RWPE2 (cell line): ENCODE results near the gene GET4.
A peak's percentile ranks its signal among the peaks of the same experiment; 100 is the strongest.

ENCODE experiments used
- ATAC-seq: fragments of 200-7000 bp; cut with Tn5 transposase; 3 replicates; pipeline ENCODE4 v1.9.1; 2021; ENCODE audit warnings: low read depth
- DNase-seq: peaks from one replicate; pipeline ENCODE4 v3.0.0-alpha.2; 2020; ENCODE audit warnings: low spot score
- H3K27ac ChIP-seq: fragments of 450-650 bp; 2 replicates; pipeline ENCODE4 v1.5.1; 2017; ENCODE audit warnings: mild to moderate bottlenecking; ENCODE audit not compliant: poor library complexity, severe bottlenecking
- H3K27me3 ChIP-seq: fragments of 250-450 bp; sonication (Bioruptor Pico); 2 replicates; pipeline ENCODE4 v1.5.1; 2021; ENCODE audit warnings: mild to moderate bottlenecking, moderate library complexity; ENCODE audit not compliant: insufficient read depth, poor library complexity, severe bottlenecking
- H3K36me3 ChIP-seq: fragments of 250-450 bp; sonication (Bioruptor Pico); 2 replicates; pipeline ENCODE4 v1.5.1; 2020; ENCODE audit warnings: low read depth, mild to moderate bottlenecking, moderate library complexity
- H3K4me1 ChIP-seq: fragments of 250-450 bp; sonication (Bioruptor Pico); 2 replicates; pipeline ENCODE4 v1.5.1; 2021; ENCODE audit warnings: mild to moderate bottlenecking, moderate library complexity; ENCODE audit not compliant: insufficient read depth, poor library complexity, severe bottlenecking
- H3K4me3 ChIP-seq: fragments of 250-450 bp; sonication (Bioruptor Pico); 2 replicates; pipeline ENCODE4 v1.5.1; 2021; ENCODE audit warnings: mild to moderate bottlenecking, moderate library complexity; ENCODE audit not compliant: severe bottlenecking
- H3K9me3 ChIP-seq: fragments of 250-450 bp; sonication (Bioruptor Pico); 2 replicates; pipeline ENCODE4 v1.5.1; 2021; ENCODE audit warnings: mild to moderate bottlenecking, moderate library complexity; ENCODE audit not compliant: severe bottlenecking
- CTCF ChIP-seq: fragments of 450-650 bp; IDR thresholded peaks from one replicate; pipeline ENCODE4 v1.5.1; 2017; ENCODE audit warnings: mild to moderate bottlenecking, moderate library complexity; ENCODE audit not compliant: poor library complexity, severe bottlenecking

GET4 gene

GRCh38 chr7:924541-925231, 48.3 kb downstream of the GET4 start:
- Histone ChIP-seq H3K27me3 (no peaks in the 10 kb centered on the region), H3K4me1 (peaks cover 7% of the 10 kb centered on the region), H3K4me3 (no peak overlapping the region), H3K9me3 (no peaks in the 10 kb centered on the region), H3K27ac (no peak overlapping the region), H3K36me3 (no peaks in the 10 kb centered on the region)
- no peak for TF ChIP-seq CTCF
- ATAC-seq (0 out of 3 replicates have a peak, but pooled peaks have one; percentile 23), DNase-seq (peak; percentile 55)

DNA sequence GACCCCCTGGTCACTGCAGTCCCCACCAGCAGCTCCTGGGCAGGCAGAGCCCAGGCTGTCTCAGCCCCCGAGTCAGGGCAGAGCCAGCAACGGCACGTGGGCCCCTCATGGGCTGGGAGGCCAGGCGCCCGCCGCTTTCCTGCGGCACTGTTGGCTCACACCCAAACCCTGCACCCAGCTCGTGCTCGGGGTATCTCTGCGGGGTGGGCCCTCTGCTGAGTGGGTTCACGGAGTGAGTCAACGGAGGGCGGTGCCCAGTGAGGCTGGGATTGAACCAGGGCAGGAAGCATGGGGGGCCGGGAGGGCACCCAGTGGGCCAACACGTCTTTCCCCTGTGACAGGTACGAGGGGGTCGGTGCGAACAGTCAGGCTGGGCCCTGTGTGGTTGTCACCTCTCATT, 49.2 kb downstream of the GET4 start:
- Histone ChIP-seq H3K4me3 (no peak overlapping the region), H3K9me3 (no peaks in the 10 kb centered on the region), H3K36me3 (no peaks in the 10 kb centered on the region), H3K4me1 (peaks cover 7% of the 10 kb centered on the region), H3K27ac (no peak overlapping the region), H3K27me3 (no peaks in the 10 kb centered on the region)
- no peak for TF ChIP-seq CTCF
- ATAC-seq: no peak
- no peak for DNase-seq

GRCh38 chr7:926061-927030, 50.0 kb downstream of the GET4 start:
- Histone ChIP-seq H3K4me3 (no peak overlapping the region), H3K9me3 (no peaks in the 10 kb centered on the region), H3K27ac (no peak overlapping the region), H3K4me1 (peaks cover 7% of the 10 kb centered on the region), H3K27me3 (no peaks in the 10 kb centered on the region), H3K36me3 (no peaks in the 10 kb centered on the region)
- no peak for TF ChIP-seq CTCF
- ATAC-seq (no peak), DNase-seq (peak; percentile 62)

DNA sequence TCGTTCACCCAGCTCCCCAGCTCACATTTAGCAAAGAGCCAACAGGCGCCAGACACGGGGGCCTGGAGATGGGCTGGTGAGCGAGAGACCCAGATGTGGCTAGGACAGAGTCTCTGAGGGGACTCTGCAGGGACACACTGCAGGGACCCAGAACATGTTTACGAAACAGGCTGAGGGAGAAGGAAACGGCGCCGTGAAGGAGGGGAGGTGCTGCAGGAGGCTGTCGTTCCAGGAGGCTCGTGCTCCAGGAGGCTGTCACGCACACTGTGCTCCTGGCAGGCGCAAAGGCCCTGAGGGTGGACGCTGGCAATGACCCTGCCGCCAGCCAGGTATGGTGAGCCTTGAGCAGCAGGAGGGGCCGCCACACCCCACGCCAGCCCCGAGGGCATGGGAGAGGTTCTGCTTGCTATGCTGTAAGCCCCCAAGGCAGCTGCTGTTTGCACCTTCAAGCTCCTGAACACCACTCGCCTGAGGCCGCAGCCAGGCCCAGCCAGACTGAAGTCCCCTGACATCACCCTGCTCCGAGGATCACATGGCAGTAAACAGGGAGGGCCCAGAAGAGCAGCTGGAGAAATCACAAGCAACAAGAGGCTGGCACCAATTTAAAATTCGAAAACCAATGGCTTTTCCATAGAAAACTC, 50.8 kb downstream of the GET4 start:
- Histone ChIP-seq H3K36me3 (no peaks in the 10 kb centered on the region), H3K4me1 (peaks cover 7% of the 10 kb centered on the region), H3K27me3 (no peaks in the 10 kb centered on the region), H3K4me3 (no peak overlapping the region), H3K27ac (no peak overlapping the region), H3K9me3 (no peaks in the 10 kb centered on the region)
- ATAC-seq: no peak
- peak; percentile 53 for DNase-seq
- TF ChIP-seq CTCF: no peak
